GM12878 (cell line): ENCODE results near the gene MOG. TPM values are rescaled to one million over a fixed set of nuclear protein-coding genes. Genes with fewer than 3 reads are reported as not detected.

Experiments
- CHD2 ChIP-seq: IDR thresholded peaks from 2 replicates; pipeline ENCODE4 v1.6.1; 2011; ENCODE audit warnings: low read depth, low read length, improper control_type of control experiment, borderline replicate concordance
- CREM ChIP-seq: IDR thresholded peaks from 2 replicates; pipeline ENCODE4 v1.6.1; 2014; ENCODE audit warnings: antibody characterized with exemption, low read depth
- ETV6 ChIP-seq, 2 experiments: fragments of 450-650 bp in 1 of 2; IDR thresholded peaks in 1 of 2; conservative IDR thresholded peaks in 1 of 2; 2 replicates each; pipeline ENCODE4 v1.6.1; 2014; ENCODE audit warnings: antibody characterized with exemption in 1 of 2, borderline replicate concordance in 1 of 2, low read depth in 1 of 2, mild to moderate bottlenecking in 1 of 2, moderate library complexity in 1 of 2
- FOS ChIP-seq: IDR thresholded peaks from 3 replicates; pipeline ENCODE4 v1.6.1; 2011; ENCODE audit warnings: borderline replicate concordance; ENCODE audit not compliant: insufficient read length; ENCODE audit errors: extremely low read depth
- IKZF1 ChIP-seq: fragments of 450-650 bp; conservative IDR thresholded peaks from 2 replicates; pipeline ENCODE4 v1.6.1; 2017; ENCODE audit warnings: antibody characterized with exemption, mild to moderate bottlenecking
- POLR2A ChIP-seq: IDR thresholded peaks from 2 replicates; pipeline ENCODE4 v1.6.1; 2011; ENCODE audit warnings: low read depth, mild to moderate bottlenecking, low read length
- RAD21 ChIP-seq: IDR thresholded peaks from 2 replicates; pipeline ENCODE4 v1.6.1; 2011; ENCODE audit warnings: mild to moderate bottlenecking, low read depth, low read length, moderate library complexity; ENCODE audit not compliant: insufficient read depth
- RB1 ChIP-seq: fragments of 450-650 bp; formaldehyde crosslinking; IDR thresholded peaks from 2 replicates; pipeline ENCODE4 v1.6.1; 2017; ENCODE audit warnings: mild to moderate bottlenecking, borderline replicate concordance
- RBBP5 ChIP-seq: fragments of 200-600 bp; sonication (generic); conservative IDR thresholded peaks from 2 replicates; pipeline ENCODE4 v1.6.1; 2016
- SIX5 ChIP-seq: IDR thresholded peaks from 2 replicates; pipeline ENCODE4 v1.6.1; 2011; ENCODE audit warnings: mild to moderate bottlenecking, low read depth, low read length, moderate library complexity; ENCODE audit not compliant: severe bottlenecking
- TAF1 ChIP-seq: IDR thresholded peaks from 2 replicates; pipeline ENCODE4 v1.6.1; 2011; ENCODE audit warnings: mild to moderate bottlenecking, low read depth, low read length, borderline replicate concordance
- polyA plus RNA-seq, 11 experiments: library from polyadenylated mRNA; depleted of rRNA in 4 of 11; unstranded in 6 of 11; stranded (reverse) in 5 of 11; fragments of >200 nt; fragmentation: Nextera tagmentation in 4 of 11; fragmentation: Illumina TruSeq in 1 of 11; extraction: Ambion mirVana in 4 of 11; extraction: Trizol in 1 of 11; gene quantifications; 1 replicate in 1 of 11; 2 replicates in 10 of 11; pipeline versions ENCODE4 v1.2.1 to v1.2.3, GENCODE V29; 2011 to 2016; ENCODE audit warnings: inconsistent platforms in 2 of 11, missing spikeins in 2 of 11, low read depth in 1 of 11
- total RNA-seq, 4 experiments: library from RNA; depleted of rRNA in 3 of 4; stranded (reverse); fragments of >200 nt in 3 of 4; fragmentation: Illumina TruSeq in 1 of 4; extraction: Trizol in 1 of 4; gene quantifications; 2 replicates each; pipeline versions ENCODE4 v1.2.1 to v1.2.3, GENCODE V29; 2013 to 2021
- TF ChIP-seq, protein P1 (sequence below): IDR thresholded peaks from 2 replicates; pipeline ENCODE4 v1.6.1; 2012; ENCODE audit warnings: low read depth, low read length, improper control_type of control experiment
- TF ChIP-seq, protein P2 (sequence below): fragments of 450-650 bp; conservative IDR thresholded peaks from 2 replicates; pipeline ENCODE4 v1.6.1; 2017; ENCODE audit warnings: mild to moderate bottlenecking, moderate library complexity

The MOG gene
- total and polyA plus RNA-seq, 10 of the 15 experiments (the other 5 are each of a cell fraction or from before 2014, with no cell fraction given) = not detected

DNA sequence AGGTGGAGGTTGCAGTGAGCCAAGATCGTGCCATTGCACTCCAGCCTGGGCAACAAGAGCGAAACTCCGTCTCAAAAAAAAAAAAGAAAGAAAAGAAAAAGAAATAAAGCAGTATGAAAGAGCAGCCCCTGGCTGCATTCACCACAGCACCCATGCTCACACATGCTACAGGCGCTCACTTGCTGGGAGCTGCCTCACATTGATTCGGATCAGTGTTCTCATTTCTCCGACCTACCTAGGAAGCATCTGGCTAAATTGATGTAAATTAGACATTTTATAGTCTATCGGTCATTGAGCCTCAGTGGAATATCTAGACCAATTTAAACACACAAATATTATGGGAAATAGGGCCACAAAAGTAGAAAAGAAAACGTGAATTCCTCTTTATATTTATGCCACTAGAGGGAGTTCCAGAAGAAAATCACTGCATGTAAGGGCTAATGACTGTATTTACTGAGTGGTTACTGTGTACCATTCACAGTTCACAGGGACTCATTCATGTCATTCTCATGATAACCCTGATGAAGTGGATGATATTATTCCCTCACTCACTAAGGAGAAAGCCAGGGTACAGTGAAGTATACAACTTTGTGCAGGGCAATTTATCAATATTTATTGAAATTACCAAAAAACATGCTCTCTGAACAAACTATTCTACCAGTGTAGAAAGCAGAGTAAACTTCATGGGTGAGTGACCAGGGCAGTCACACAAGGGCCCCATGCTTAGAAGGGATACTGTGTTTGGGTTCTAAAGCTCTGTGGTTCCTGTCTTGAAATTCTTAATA, 5.3 kb upstream of the MOG start (continued):
- TF ChIP-seq, protein P1, sequence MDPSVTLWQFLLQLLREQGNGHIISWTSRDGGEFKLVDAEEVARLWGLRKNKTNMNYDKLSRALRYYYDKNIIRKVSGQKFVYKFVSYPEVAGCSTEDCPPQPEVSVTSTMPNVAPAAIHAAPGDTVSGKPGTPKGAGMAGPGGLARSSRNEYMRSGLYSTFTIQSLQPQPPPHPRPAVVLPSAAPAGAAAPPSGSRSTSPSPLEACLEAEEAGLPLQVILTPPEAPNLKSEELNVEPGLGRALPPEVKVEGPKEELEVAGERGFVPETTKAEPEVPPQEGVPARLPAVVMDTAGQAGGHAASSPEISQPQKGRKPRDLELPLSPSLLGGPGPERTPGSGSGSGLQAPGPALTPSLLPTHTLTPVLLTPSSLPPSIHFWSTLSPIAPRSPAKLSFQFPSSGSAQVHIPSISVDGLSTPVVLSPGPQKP = no peak
- no peak for TF ChIP-seq POLR2A
- no peak for TF ChIP-seq CHD2
- no peak for TF ChIP-seq CREM
- no peak for TF ChIP-seq RBBP5
- TF ChIP-seq IKZF1 = no peak
- TF ChIP-seq FOS = no peak
- TF ChIP-seq RB1 = no peak
- no peak for TF ChIP-seq TAF1
- 0 out of 2 replicates have a peak, but pooled peaks have one; percentile 11 for TF ChIP-seq RAD21
- TF ChIP-seq ETV6 (conservative IDR thresholded peaks at IDR 0.05 in 1 of 2, IDR thresholded peaks at IDR 0.05 in 1 of 2; ENCODE audit: borderline replicate concordance in 1 of 2, low read depth in 1 of 2) = no peak
- TF ChIP-seq SIX5 = no peak
- TF ChIP-seq, protein P2, sequence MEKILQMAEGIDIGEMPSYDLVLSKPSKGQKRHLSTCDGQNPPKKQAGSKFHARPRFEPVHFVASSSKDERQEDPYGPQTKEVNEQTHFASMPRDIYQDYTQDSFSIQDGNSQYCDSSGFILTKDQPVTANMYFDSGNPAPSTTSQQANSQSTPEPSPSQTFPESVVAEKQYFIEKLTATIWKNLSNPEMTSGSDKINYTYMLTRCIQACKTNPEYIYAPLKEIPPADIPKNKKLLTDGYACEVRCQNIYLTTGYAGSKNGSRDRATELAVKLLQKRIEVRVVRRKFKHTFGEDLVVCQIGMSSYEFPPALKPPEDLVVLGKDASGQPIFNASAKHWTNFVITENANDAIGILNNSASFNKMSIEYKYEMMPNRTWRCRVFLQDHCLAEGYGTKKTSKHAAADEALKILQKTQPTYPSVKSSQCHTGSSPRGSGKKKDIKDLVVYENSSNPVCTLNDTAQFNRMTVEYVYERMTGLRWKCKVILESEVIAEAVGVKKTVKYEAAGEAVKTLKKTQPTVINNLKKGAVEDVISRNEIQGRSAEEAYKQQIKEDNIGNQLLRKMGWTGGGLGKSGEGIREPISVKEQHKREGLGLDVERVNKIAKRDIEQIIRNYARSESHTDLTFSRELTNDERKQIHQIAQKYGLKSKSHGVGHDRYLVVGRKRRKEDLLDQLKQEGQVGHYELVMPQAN = no peak
